Right lobe of liver (tissue), 6 donors: ENCODE results near the gene CERT1. TPM values are rescaled to one million over a fixed set of nuclear protein-coding genes. Genes with fewer than 3 reads are reported as not detected.
"Not testable (repeated sequence)": the region's sequence is repeated elsewhere in the genome, so short reads cannot be mapped to it uniquely, and the experiment has no call there.

Source experiments
- ATAC-seq, 4 donors: fragments of 200-7000 bp; cut with Tn5 transposase; one replicate each; pipeline ENCODE4 v1.9.1; 2020; ENCODE audit warnings: mild to moderate bottlenecking in 4 of 4, moderate library complexity in 4 of 4
- DNase-seq, 3 donors: peaks; one replicate each; pipeline ENCODE4 v3.0.0-alpha.2; 2020
- H3K27ac ChIP-seq, 3 donors: fragments of 200-600 bp; one replicate each; pipeline ENCODE4 v1.8.0; 2022
- H3K27me3 ChIP-seq, 2 donors: fragments of 200-600 bp; one replicate each; pipeline ENCODE4 v1.8.0; 2022
- H3K36me3 ChIP-seq, 4 donors: fragments of 200-600 bp; sonication (generic) in 1 of 4; one replicate each; pipeline versions ENCODE4 v1.5.1 to v1.8.0; 2017 to 2022; ENCODE audit warnings: control low read depth in 1 of 4
- H3K4me1 ChIP-seq, 4 donors: fragments of 200-600 bp; sonication (generic) in 1 of 4; one replicate each; pipeline versions ENCODE4 v1.5.1 to v1.8.0; 2017 to 2022; ENCODE audit warnings: control low read depth in 1 of 4
- H3K4me3 ChIP-seq, 3 donors: fragments of 200-600 bp; one replicate each; pipeline ENCODE4 v1.8.0; 2022
- H3K9me3 ChIP-seq, 4 donors: fragments of 200-600 bp; sonication (generic) in 1 of 4; one replicate each; pipeline versions ENCODE4 v1.5.1 to v1.8.0; 2017 to 2022; ENCODE audit warnings: control low read depth in 1 of 4
- POLR2A ChIP-seq: fragments of 450-650 bp; IDR thresholded peaks from one replicate; pipeline ENCODE4 v1.6.1; 2017; ENCODE audit warnings: antibody characterized with exemption, mild to moderate bottlenecking
- WGBS: methylation state at CpG from one replicate; pipeline ENCODE4 v1.1.6; 2018; ENCODE audit warnings: low coverage, low lambda C conversion rate; ENCODE audit not compliant: insufficient coverage; ENCODE audit errors: missing lambda C conversion rate; 5-methylcytosine and 5-hydroxymethylcytosine counted together
- intact Hi-C, 2 donors: fragments of 100-400 bp; cut with DNase I; formaldehyde crosslinking; loops; one replicate each; pipeline versions ENCODE4 v1.11.2 to v1.14.1; 2022
- long read RNA-seq: library from polyadenylated mRNA; unstranded; transcript quantifications from one replicate; pipeline ENCODE4 v2.0.0, GENCODE V29; 2019
- total RNA-seq, 6 experiments: library from RNA; depleted of rRNA in 2 of 6; stranded (reverse); fragments of >200 nt in 2 of 6; fragmentation: NEBNext Ultra II Directional in 3 of 6; extraction: Animal tissue kit (Norgen Biotek cat#: 25700) in 3 of 6; gene quantifications; one replicate each; pipeline versions ENCODE4 v1.1.0 to v1.2.4, GENCODE V29; 2016 to 2023
- TF ChIP-seq, protein P1 (sequence below), 4 donors: fragments of 200-600 bp in 3 of 4; fragments of 450-650 bp in 1 of 4; IDR thresholded peaks; one replicate each; pipeline versions ENCODE4 v1.5.1 to v1.8.0; 2016 to 2022; ENCODE audit warnings: antibody characterized with exemption in 4 of 4, mild to moderate bottlenecking in 2 of 4
- donor health status: DM: no; HTN: yes; CAD: no.
- donor health status: DM: no; HTN: no; CAD: no.
- donor health status: DM: no; HTN: no; CAD: no.
- donor health status: DM: no; HTN: yes; CAD: no.
- donor health status: DM: no; HTN: yes; CAD: no.

Gene CERT1, protein sequence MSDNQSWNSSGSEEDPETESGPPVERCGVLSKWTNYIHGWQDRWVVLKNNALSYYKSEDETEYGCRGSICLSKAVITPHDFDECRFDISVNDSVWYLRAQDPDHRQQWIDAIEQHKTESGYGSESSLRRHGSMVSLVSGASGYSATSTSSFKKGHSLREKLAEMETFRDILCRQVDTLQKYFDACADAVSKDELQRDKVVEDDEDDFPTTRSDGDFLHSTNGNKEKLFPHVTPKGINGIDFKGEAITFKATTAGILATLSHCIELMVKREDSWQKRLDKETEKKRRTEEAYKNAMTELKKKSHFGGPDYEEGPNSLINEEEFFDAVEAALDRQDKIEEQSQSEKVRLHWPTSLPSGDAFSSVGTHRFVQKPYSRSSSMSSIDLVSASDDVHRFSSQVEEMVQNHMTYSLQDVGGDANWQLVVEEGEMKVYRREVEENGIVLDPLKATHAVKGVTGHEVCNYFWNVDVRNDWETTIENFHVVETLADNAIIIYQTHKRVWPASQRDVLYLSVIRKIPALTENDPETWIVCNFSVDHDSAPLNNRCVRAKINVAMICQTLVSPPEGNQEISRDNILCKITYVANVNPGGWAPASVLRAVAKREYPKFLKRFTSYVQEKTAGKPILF
- 10 to 100 TPM; 14.6 to 25.5 (median 19.7) TPM for total RNA-seq
- long read RNA-seq, partial matches to known transcripts, result 1 of 7 reads
- long read RNA-seq, other reads (novel, unspliced or antisense), result 2 of 7 reads

DNA sequence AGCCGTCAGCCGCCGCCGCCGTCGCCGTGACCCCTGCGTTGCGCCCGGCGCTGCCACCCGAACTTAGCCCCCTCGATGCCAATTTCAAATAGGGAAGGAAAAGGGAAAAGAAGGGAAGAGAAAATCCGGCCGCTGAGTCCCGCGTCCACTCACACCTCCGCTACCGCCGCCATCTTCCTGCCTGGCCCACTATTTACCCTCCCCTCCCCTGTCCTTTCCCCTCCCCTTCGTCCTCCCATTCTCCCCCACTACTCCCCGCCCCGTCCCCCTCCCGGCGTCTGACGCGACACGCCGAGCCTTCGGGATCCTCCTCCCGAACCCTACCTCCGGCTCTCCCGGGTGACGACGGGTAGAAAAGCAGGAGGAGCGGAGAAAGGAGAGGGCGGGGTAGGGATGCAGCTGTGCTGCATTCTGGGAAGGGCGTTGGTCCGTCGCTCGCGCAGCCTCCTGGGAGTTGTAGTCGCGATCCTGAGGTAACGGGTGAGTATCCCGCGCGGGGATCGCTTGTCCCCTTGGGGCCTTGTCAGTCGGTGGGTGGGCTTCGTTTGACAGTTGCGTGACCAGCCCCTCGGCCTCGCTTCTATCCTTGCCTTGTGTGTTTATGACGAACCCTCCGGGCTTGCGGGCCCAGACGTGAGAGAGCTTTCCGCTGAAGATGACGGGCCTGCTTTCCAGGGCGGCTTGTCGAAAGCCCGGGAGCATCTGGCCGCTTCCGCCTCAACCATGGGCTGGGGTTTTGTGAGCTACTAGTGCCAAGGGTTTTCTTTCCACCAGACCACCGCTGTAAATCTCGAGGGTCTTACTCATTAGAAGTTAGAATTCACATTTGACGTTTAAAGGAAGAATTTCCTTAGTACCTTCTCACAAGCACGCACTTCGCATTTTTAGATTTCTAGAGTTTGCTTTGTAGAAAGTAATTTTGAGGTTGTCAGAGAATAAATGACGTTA, at the start of gene CERT1, which contains the start of gene POLK:
CERT1 (minus strand) TSS at position 195 of the 948 bp plus-strand sequence. CDS start 422 bp downstream, outside the sequence.
POLK (plus strand) TSS at position 457 of the 948 bp plus-strand sequence.
- TF ChIP-seq, protein P1, sequence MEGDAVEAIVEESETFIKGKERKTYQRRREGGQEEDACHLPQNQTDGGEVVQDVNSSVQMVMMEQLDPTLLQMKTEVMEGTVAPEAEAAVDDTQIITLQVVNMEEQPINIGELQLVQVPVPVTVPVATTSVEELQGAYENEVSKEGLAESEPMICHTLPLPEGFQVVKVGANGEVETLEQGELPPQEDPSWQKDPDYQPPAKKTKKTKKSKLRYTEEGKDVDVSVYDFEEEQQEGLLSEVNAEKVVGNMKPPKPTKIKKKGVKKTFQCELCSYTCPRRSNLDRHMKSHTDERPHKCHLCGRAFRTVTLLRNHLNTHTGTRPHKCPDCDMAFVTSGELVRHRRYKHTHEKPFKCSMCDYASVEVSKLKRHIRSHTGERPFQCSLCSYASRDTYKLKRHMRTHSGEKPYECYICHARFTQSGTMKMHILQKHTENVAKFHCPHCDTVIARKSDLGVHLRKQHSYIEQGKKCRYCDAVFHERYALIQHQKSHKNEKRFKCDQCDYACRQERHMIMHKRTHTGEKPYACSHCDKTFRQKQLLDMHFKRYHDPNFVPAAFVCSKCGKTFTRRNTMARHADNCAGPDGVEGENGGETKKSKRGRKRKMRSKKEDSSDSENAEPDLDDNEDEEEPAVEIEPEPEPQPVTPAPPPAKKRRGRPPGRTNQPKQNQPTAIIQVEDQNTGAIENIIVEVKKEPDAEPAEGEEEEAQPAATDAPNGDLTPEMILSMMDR (IDR thresholded peaks at IDR 0.05), result no peak
- peak; percentile 85 for TF ChIP-seq POLR2A
- H3K4me3 ChIP-seq, result peak within 1 kb of the TSS; percentile 72 to 80 (median 77)
- peaks cover 0 to 22% (median 9%) of the 10 kb centered on the region in 4 donors for H3K4me1 ChIP-seq
- no peaks in the 10 kb centered on the region for H3K27me3 ChIP-seq
- peak within 1 kb of the TSS; percentile 87 to 90 (median 89) for H3K27ac ChIP-seq
- ATAC-seq (peak; percentile 95 to 99 (median 96)), DNase-seq (peak; percentile 99 to 100 (median 99))
- H3K36me3 ChIP-seq, result no peaks in the 10 kb centered on the region
- under 1% methylated on average over 44 of the region's 71 CpGs for WGBS
- no peaks in the 10 kb centered on the region for H3K9me3 ChIP-seq
- intact Hi-C loops, result no loop called here

DNA sequence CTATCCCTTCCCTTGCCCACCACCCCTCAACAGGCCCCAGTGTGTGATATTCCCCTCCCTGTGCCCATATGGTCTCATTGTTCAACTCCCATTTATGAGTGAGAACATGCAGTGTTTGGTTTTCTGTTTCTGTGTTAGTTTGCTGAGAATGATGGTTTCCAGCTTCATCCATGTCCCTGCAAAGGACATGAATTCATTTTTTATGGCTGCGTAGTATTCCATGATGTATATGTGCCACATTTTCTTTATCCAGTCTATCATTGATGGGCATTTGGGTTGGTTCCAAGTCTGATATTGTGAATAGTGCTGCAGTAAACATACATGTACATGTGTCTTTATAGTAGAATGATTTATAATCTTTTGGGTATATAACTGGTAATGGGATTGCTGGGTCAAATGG, 49.2 kb upstream of the CERT1 start:
- 92% methylated on average over 1 of the region's 1 CpG for WGBS
- H3K36me3 ChIP-seq, H3K4me1 ChIP-seq, H3K4me3 ChIP-seq, ATAC-seq, H3K9me3 ChIP-seq, H3K27ac ChIP-seq, H3K27me3 ChIP-seq, intact Hi-C loops, DNase-seq: not testable (repeated sequence)

DNA sequence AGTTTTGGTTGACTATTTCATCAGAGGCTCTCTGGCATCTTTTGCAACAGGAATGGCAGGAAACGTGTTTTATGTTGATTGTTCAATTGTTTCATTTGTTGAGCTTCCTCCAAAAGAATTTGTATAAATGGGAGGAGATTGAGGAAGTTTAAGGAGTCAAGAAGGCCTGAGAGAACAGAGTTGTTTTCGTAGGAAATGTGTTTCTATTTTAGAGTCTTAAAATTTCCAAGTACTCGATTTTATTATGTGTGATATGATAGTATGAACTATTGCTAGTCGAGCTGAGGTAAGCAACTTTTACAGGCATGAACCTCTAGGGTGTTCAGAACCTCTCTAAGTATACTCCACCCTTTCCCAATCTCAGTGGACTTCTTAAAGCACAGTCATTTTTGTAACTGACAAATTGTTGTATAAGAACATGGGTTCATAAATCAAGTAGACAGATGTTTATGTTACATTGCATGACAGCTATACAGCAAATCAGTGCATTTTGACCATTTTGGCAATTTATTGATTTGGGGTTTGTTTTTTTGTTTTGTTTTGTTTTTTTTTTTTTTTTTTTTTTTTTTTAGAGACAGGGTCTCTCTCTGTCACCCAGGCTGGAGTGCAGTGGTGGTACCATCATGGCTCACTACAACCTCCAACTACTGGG, 47.7 kb upstream of the CERT1 start:
- WGBS, result 46% methylated on average over 4 of the region's 4 CpGs
- no peak for TF ChIP-seq POLR2A
- TF ChIP-seq, protein P1 (IDR thresholded peaks at IDR 0.05), result no peak
- intact Hi-C loops, result no loop called here
- DNase-seq, result no peak
- H3K36me3 ChIP-seq, result peaks cover 0 to 2% (median 0%) of the 10 kb centered on the region in 4 donors
- H3K27me3 ChIP-seq, result no peaks in the 10 kb centered on the region
- H3K27ac ChIP-seq, result peak overlapping the region in 1 of 3 donors; percentile 24
- H3K9me3 ChIP-seq, result no peaks in the 10 kb centered on the region
- peak; percentile 60 to 80 (median 70) for ATAC-seq
- no peak overlapping the region for H3K4me3 ChIP-seq
- H3K4me1 ChIP-seq, result no peaks in the 10 kb centered on the region

DNA sequence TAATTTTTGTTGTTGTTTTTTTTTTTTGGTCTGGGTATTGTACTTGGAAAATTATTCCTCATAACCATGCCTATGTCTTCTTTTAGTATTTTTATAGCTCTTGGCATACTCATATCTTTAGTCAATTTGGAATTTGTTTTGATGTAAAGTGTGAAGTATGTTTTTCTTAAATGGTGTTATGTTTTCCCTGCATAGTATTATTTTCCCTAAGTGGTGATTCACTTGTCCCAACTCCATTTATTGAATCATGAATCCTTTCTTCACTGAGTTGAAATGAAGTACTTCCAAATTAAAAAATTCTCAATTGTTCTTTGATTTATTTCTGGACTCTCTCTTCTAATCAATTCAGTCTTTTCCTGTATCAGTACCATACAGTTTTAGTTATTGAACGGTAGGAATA, 46.8 kb upstream of the CERT1 start:
- Histone ChIP-seq H3K36me3 (peaks cover 0 to 5% (median under 1%) of the 10 kb centered on the region in 4 donors), H3K4me3 (no peak overlapping the region), H3K9me3 (no peaks in the 10 kb centered on the region), H3K4me1 (no peaks in the 10 kb centered on the region), H3K27ac (no peak overlapping the region), H3K27me3 (no peaks in the 10 kb centered on the region)
- TF ChIP-seq POLR2A, result no peak
- TF ChIP-seq, protein P1 (IDR thresholded peaks at IDR 0.05), result no peak
- intact Hi-C loops, result no loop called here
- ATAC-seq (no peak), DNase-seq (no peak)
- 100% methylated on average over 1 of the region's 1 CpG for WGBS
